NCI-H446 treated with DMSO at 0.1 percent for 48 hours (cell line): ENCODE data around the gene TRAF3.
"Not testable (repeated sequence)": the region's sequence is repeated elsewhere in the genome, so short reads cannot be mapped to it uniquely, and the experiment has no call there.

Source experiments
- DNase-seq: peaks from one replicate; lab custom pipeline; 2025; lab: John Stamatoyannopoulos, UW

Gene TRAF3

GRCh38 chr14:102923925-102924486 is 146.8 kb downstream of the TRAF3 start:
- no peak for DNase-seq

- no peak for DNase-seq
Observed at GRCh38 chr14:102924632-102925588, 147.7 kb downstream of the TRAF3 start.

DNA sequence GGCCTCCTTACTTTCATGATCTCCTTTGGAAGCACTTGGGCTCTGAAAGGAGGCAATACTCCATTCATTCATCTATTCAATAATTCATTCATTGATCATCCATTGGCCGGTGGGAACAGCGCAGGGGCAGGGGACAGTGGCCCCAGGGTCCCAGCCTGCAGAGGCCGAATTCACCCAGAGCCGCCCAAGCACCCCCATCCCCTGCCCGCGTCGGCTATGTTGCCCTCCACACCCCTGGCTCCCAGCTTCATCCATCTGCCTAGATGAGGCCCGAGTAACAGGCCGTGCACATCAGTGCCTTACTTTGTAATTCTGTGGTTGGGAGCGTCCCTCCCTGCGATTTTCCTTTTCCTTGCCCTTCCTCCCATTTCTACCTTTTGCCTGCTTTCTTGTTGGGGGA is 148.4 kb downstream of the TRAF3 start:
- no peak for DNase-seq

GRCh38 chr14:102926104-102926503 is 148.9 kb downstream of the TRAF3 start:
- no peak for DNase-seq

GRCh38 chr14:102926840-102927239 is 149.6 kb downstream of the TRAF3 start:
- DNase-seq, result not testable (repeated sequence)

GRCh38 chr14:102927346-102927877 is 150.2 kb downstream of the TRAF3 start:
- DNase-seq, result no peak

- no peak for DNase-seq
Observed at GRCh38 chr14:102927878-102928411, 150.7 kb downstream of the TRAF3 start.

DNA sequence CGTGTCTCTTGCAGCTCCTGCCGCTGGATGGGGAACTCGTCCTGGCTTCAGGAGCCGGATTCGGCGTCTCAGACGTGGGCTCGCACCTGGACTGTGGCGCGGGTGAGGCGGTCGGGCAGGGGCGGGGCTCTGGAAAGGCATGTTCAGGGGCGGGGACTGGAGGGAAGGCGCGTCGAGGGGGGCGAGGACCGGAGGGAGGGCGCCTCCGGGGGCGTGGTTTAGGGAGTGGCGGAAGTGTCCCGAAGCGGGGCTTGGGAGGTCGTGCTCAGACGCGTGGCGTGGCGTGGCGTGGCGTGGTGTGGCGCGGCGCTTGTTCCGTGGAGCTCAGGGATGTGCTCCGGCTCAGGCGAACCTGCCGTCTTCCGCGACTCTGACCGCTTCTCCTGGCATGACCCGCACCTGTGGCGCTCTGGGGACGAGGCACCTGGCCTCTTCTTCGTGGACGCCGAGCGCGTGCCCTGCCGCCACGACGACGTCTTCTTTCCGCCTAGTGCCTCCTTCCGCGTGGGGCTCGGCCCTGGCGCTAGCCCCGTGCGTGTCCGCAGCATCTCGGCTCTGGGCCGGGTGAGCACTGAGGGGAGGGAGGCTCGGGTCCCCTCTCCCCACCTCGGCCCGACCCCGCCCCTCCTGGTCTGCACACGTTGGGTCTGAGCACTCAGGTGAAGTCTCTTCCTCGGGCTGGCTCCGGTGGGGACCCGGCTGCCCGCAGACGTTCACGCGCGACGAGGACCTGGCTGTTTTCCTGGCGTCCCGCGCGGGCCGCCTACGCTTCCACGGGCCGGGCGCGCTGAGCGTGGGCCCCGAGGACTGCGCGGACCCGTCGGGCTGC is 151.4 kb downstream of the TRAF3 start:
- DNase-seq, result no peak

- DNase-seq, result no peak
Observed at GRCh38 chr14:102929241-102930137, 152.2 kb downstream of the TRAF3 start.

DNA sequence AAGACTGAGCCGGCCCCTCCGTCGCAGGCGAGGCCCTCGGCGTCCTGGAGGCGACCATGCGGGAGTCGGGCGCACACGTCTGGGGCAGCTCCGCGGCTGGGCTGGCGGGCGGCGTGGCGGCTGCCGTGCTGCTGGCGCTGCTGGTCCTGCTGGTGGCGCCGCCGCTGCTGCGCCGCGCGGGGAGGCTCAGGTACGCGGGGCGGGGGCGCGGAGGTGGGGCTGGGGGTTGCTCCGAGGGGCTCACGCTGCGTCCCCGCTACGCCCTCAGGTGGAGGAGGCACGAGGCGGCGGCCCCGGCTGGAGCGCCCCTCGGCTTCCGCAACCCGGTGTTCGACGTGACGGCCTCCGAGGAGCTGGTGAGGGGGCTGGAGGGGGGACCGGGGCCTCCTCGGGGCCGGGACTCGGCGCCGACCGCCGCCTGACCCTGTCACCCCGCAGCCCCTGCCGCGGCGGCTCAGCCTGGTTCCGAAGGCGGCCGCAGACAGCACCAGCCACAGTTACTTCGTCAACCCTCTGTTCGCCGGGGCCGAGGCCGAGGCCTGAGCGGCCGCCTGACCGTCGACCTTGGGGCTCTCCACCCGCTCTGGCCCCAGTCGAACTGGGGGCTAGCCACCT is 153.0 kb downstream of the TRAF3 start:
- no peak for DNase-seq

DNA sequence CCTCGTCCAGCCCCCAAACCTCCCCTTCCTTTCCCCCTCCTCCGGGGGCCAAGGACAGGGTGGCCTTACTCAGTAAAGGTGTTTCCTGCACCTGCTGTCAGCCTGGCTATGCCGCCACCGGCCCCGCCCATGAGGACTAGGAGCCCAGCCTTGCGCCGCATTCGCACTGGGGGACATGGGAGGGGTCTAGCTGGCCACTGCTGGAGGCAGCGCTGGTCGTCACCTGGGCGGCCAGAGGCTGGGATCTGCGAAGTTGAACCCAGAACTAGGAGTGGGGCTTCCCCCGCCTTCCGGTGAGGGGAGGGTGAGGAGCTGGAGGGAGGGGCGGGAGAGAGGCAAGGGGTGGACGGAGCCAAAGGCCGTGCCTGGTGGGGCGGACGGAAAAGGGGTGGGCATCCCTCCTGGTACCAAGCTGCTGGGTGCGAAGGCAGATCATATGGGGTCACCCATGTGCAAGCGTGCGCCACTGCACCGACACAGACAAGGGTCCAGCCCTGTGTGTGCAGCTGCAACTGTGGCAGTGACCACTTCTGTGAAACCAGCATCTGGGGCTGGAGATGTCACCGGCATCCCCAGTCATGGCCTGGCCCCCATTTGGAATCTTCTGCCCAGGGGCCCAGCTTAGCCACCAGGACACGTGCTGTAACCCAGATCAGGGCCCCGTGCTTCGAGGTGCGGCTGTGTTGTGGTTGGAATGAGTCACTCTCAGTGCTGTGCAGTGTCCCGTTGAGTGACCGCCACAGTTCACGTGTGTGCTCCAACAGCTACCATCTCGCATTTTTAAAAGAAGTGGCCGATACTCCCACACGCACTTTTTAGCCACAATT is 153.7 kb downstream of the TRAF3 start:
- DNase-seq, result no peak

GRCh38 chr14:102931580-102932285 is 154.5 kb downstream of the TRAF3 start:
- no peak for DNase-seq

GRCh38 chr14:102932484-102933248 is 155.4 kb downstream of the TRAF3 start:
- DNase-seq, result no peak

DNA sequence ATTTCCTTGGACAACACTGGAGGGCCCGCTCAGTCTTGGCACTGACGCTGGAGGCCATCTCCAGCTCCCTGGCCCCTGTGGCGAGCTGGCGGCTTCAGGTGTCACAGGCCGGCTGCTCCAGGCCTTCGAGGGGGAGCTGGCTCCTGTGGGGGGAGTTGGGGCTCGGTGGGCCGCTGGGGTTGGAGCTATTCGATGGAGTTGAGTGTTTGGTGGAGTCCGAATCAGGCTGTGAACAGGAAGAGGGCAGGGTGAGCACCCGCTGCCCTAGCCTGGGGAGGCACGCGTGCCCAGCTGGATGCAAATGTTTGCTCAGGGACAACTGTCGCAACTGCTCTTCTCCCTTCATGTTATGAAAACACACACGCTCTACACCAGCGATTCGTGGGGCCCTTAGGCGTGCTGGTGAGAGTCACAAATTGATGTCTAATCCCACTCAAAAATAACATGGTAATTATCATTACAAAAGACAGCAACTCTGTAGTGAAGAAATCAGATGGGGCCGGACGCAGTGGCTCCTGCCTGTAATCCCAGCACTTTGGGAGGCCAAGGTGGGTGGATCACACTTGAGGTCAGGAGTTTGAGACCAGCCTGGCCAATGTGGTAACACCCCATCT is 156.5 kb downstream of the TRAF3 start:
- DNase-seq, result no peak

GRCh38 chr14:102935756-102936155 is 158.5 kb downstream of the TRAF3 start:
- no peak for DNase-seq

DNA sequence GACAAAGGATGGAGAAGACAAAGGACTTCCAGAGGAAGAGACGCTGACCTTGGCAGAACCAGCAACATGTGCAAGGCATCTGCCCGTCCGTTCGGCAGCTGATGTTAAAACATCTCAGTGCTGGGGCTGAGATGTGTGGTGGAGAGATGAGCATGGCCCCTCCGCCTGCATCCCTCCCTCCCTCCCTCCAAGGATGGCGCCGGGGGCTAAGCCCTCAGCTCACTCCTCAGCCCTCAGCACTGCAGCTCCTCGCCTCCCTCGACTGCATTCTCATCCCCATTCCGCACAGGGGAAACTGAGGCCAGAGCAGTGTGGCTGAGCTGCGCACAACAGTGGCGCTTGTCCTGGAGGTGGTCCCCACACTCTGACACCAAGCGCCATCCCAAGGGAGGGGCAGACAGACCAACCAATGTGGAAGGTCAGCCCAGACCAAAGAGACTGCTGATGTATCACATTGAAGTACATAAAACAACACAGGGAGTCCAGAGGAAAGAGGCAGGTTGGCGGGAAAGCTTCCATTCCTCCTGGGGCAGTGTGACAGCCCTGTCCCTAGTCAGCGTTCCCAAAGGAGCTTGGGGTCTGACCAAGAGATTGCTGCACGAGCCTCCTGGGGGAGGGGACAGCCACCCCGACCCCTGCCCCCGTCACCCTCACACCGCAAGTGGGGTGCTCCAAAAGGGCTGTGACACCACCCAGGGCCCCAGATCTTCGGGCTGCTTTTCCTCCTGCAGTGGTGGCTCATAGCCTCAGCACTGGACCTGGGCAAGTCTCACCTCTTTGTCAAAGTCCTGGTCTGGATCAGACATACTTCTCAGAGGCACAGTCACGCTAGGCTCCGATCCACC is 160.3 kb downstream of the TRAF3 start:
- DNase-seq, result no peak

GRCh38 chr14:102938191-102938590 is 160.9 kb downstream of the TRAF3 start:
- DNase-seq, result no peak
